Small intestine (tissue), 7 donors: Measurements from ENCODE around the gene PTPN9. TPM values are rescaled to one million over a fixed set of nuclear protein-coding genes. Genes with fewer than 3 reads are reported as not detected.
A peak's percentile ranks its signal among the peaks of the same experiment; 100 is the strongest.
"Not testable (repeated sequence)": the region's sequence is repeated elsewhere in the genome, so short reads cannot be mapped to it uniquely, and the experiment has no call there.

ENCODE experiments used
- DNase-seq, 2 donors: peaks; one replicate each; pipeline versions ENCODE4 v3.0.0 to v3.0.0-alpha.2; 2013
- FAIRE-seq: peaks from 2 replicates; lab custom pipeline; 2012; peaks lifted over from hg19 to GRCh38; lab: Jason Lieb, UNC
- H3K27ac ChIP-seq, 3 donors: one replicate each; pipeline ENCODE4 v1.5.1; 2013; ENCODE audit warnings: low read length in 2 of 3, mild to moderate bottlenecking in 2 of 3, control low read depth in 1 of 3, inconsistent platforms in 1 of 3, low read depth in 1 of 3, moderate library complexity in 1 of 3
- H3K27me3 ChIP-seq, 3 donors: one replicate each; pipeline ENCODE4 v1.6.1; 2013; ENCODE audit warnings: low read length in 3 of 3, inconsistent platforms in 1 of 3; ENCODE audit not compliant: control insufficient read depth in 3 of 3, insufficient read depth in 3 of 3
- H3K36me3 ChIP-seq, 3 donors: one replicate each; pipeline ENCODE4 v1.6.1; 2013; ENCODE audit warnings: low read length in 3 of 3, inconsistent platforms in 1 of 3, low read depth in 1 of 3, mild to moderate bottlenecking in 1 of 3, moderate library complexity in 1 of 3; ENCODE audit not compliant: control insufficient read depth in 3 of 3, insufficient read depth in 2 of 3
- H3K4me1 ChIP-seq, 3 donors: one replicate each; pipeline ENCODE4 v1.6.1; 2013; ENCODE audit warnings: low read length in 2 of 3, inconsistent platforms in 1 of 3, low read depth in 1 of 3, mild to moderate bottlenecking in 1 of 3, moderate library complexity in 1 of 3; ENCODE audit not compliant: control insufficient read depth in 3 of 3, insufficient read depth in 2 of 3
- H3K4me3 ChIP-seq, 3 donors: one replicate each; pipeline ENCODE4 v1.5.1; 2013; ENCODE audit warnings: low read length in 3 of 3, control low read depth in 1 of 3, inconsistent platforms in 1 of 3, low read depth in 1 of 3, mild to moderate bottlenecking in 1 of 3, moderate library complexity in 1 of 3
- H3K9me3 ChIP-seq, 2 donors: one replicate each; pipeline ENCODE4 v1.6.1; 2013; ENCODE audit warnings: low read depth in 1 of 2, low read length in 1 of 2; ENCODE audit not compliant: control insufficient read depth in 2 of 2, insufficient read depth in 1 of 2
- WGBS, 3 donors: extraction: QIAGEN DNeasy Blood & Tissue Kit; methylation state at CpG; one replicate each; pipeline ENCODE4 v1.1.7; 2013; 5-methylcytosine and 5-hydroxymethylcytosine counted together
- polyA plus RNA-seq, 4 donors: library from polyadenylated mRNA; stranded (reverse) in 3 of 4; unstranded in 1 of 4; fragments of 200-250 nt in 3 of 4; fragments of 120-200 nt in 1 of 4; gene quantifications; one replicate each; pipeline versions ENCODE4 v1.2.1 to v1.2.3, GENCODE V29; 2013
- donor health status: healthy with polysubstance abuse.
- donor health status: control.
- donor health status: control.
- donor health status: Bipolar disorder and iron deficiency.
- donor health status: healthy.

PTPN9 gene
- polyA plus RNA-seq, 4 donors, result 19.7 to 40.2 (median 20.6) TPM

DNA sequence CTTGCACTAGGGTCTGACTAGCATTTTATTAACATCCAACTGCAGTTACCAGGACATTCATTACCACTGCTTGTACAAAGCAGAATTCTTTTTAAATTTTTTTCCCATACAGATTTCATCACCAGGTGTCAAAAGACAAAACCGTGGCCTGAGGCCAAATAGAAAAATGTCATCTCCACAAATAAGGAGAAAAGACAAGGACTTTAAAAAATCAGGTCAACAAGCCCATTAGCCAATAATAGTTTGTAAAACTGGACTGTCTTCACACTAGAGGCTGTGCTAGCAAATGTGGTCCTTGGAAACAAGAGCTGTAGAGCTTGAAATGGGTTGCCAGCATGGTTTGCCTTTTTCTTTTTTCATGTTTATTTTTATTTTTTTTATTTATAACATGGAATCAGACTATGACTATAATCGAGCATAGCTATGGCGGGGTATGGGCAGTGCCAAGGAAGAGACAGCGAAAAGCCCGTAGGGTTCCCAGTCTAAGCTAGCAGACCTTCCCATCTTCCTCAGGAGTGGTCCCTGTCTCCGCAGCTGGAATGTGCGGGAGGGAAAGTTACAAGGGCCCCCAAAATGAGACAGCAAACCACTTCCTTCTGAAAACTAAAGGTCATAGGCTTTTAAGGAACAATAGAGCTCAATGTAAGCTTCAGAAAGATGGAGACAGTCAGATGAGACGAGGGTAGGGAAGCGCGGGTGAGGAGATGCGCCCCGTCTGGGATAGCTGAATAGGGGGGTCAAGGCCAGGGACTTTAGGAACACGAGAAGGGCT lies 1.5 kb downstream of the PTPN9 start:
- Histone ChIP-seq H3K27me3 (no peaks in the 10 kb centered on the region), H3K9me3 (no peaks in the 10 kb centered on the region), H3K4me3 (peak overlapping the region; percentile 90 to 98 (median 95)), H3K27ac (peak overlapping the region; percentile 86 to 95 (median 90)), H3K4me1 (peaks cover 0 to 19% (median 0%) of the 10 kb centered on the region in 3 donors), H3K36me3 (peaks cover 0 to 5% (median 0%) of the 10 kb centered on the region in 3 donors)
- DNase-seq (peak in 1 of 2 donors; percentile 22), FAIRE-seq (no peak)
- 4 to 6% (median 5%) methylated on average over 13 of the region's 13 CpGs for WGBS, 3 donors

DNA sequence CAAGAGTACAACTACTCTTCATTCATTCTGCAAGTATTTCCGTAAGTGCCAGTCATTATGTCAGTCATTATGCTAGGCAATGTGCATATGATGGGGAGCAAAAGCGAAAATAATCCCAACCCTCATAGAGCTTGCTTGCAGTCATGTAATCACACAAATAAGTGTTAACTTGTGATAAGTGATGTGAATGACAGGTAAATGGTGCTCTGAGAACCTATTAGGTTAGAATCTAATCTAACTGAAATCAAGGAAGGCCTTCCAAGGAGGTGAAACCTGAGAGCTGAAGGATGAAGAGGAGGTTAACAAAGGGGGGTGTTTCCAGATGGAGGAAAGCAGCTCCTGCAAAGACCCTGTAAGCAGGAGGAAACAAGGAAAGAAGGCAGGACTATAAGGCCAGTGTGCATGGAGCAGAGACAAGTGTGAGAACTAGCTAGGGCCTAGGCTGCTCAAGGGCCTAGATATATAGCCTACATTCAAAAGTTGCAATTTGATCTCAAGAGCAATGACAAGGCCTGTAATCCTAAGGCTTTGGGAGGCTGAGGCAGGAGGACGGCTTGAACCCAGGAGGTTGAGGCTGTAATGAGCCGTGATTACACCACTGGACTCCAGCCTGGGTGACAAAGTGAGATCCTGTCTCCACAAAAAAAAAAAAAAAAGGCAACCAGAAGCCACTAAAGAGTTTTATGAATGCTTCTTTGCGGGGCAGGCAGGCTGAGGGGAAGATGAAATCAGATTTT lies 5.3 kb downstream of the PTPN9 start:
- Histone ChIP-seq H3K4me3 (no peak overlapping the region), H3K4me1 (peaks cover 0 to 14% (median 0%) of the 10 kb centered on the region in 3 donors), H3K27me3 (no peaks in the 10 kb centered on the region), H3K9me3 (no peaks in the 10 kb centered on the region), H3K27ac (no peak overlapping the region), H3K36me3 (peaks cover 0 to 21% (median 0%) of the 10 kb centered on the region in 3 donors)
- FAIRE-seq (no peak), DNase-seq (no peak)
- 90 to 91% (median 90%) methylated on average over 5 of the region's 5 CpGs for WGBS, 3 donors

DNA sequence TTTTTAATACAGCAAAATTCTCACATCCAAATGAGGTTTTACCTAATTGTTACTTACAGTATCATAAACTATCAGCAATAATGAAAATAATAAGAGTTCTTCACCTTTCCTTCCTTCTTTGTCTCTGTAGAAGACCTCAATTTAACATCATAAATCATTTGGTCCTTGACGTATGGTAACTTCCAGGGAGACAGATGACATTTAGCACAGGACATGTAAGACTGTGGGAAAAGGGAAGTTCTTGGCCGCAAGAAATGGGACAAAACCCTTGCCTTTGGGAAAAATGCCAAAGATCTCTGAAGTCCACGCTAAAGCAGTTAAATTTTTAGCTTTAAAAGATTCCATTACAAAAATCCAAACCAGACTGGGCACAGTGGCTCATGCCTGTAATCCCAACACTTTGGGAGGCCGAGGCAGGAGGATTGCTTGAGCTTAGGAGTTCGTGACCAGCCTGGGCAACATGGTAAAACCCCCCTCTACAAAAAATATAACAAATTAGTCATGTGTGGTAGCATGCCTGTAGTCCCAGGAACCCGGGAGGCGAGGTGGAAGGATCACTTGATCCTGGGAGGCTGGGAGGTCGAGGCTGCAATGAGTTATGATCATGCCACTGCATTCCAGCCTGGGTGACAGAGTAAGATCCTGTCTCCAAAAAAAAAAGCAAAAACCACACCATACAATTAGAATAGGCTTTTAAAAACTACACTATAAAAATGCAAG lies 8.8 kb downstream of the PTPN9 start:
- FAIRE-seq, result no peak
- H3K4me1 ChIP-seq, result peaks cover 0 to 6% (median 0%) of the 10 kb centered on the region in 3 donors
- H3K9me3 ChIP-seq, result no peaks in the 10 kb centered on the region
- no peak for DNase-seq
- peaks cover 0 to 30% (median 0%) of the 10 kb centered on the region in 3 donors for H3K36me3 ChIP-seq
- no peaks in the 10 kb centered on the region for H3K27me3 ChIP-seq
- no peak overlapping the region for H3K27ac ChIP-seq
- WGBS, 3 donors, result 73 to 93% (median 83%) methylated on average over 8 of the region's 8 CpGs
- H3K4me3 ChIP-seq, result no peak overlapping the region

DNA sequence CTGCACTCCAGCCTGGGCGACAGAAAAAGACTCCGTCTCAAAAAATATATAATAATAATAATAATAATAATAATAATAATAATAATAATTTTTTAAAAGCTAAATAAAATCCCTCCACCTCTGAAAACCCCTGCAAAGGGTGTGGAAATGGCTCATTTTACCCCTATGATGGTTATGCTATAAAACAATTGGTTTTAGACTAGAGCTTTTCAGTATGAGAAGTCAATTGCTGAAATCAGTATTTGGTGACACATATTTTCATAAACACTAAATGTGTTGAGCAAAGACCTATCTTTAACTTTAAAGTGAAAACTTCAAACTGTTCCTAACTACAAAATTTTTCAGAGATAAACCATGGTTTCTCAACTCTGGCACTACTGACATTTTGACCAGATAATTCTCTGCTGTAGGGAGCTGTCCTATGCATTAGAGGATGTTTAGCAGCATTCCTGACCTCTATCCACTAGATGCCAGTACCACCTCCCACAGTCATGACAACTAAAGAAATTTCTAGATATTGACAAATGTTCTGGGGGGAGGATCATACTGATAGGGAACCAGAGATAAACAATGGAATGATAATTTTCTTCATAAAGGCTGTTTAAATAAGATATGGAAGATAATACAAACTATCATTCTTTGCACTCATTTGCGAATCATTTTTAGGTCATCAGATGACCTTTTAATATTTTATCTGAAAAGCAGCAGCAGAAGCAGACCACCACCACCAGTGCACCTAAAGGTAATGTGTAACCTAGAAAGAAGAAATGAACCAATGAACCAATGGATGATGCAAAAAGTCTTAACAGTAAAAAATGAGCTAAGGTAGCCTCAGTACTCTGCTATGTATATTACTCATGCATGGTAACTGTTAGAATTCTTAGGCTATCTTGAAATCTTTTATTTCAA lies 13.8 kb downstream of the PTPN9 start:
- FAIRE-seq (no peak), DNase-seq (no peak)
- Histone ChIP-seq H3K9me3 (no peaks in the 10 kb centered on the region), H3K4me3 (no peak overlapping the region), H3K27ac (no peak overlapping the region), H3K36me3 (peaks cover 0 to 31% (median 0%) of the 10 kb centered on the region in 3 donors), H3K4me1 (no peaks in the 10 kb centered on the region), H3K27me3 (no peaks in the 10 kb centered on the region)
- WGBS, 3 donors, result 96 to 98% (median 96%) methylated on average over 3 of the region's 3 CpGs

DNA sequence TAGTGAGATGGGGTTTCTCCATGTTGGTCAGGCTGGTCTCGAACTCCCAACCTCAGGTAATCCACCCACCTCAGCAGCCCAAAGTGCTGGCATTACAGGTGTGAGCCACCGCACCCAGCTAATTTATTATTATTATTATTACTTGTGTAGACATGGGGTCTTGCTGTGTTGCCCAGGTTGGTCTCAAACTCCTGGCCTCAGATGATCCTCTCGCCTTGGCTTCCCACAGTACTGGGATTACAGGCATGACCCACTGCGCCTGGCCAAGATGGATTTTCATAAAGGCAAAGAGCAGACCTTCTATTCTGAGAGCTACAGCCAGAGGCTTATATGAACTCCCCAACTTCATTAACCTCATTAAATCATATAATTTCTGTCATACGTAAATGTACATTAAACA lies 17.2 kb downstream of the PTPN9 start:
- H3K4me1 ChIP-seq, result no peaks in the 10 kb centered on the region
- H3K4me3 ChIP-seq, result no peak overlapping the region
- DNase-seq (no peak), FAIRE-seq (no peak)
- 95 to 97% (median 97%) methylated on average over 5 of the region's 5 CpGs for WGBS, 3 donors
- no peak overlapping the region for H3K27ac ChIP-seq
- H3K27me3 ChIP-seq, result no peaks in the 10 kb centered on the region
- peaks cover 0 to 17% (median 0%) of the 10 kb centered on the region in 3 donors for H3K36me3 ChIP-seq
- H3K9me3 ChIP-seq, result no peaks in the 10 kb centered on the region

DNA sequence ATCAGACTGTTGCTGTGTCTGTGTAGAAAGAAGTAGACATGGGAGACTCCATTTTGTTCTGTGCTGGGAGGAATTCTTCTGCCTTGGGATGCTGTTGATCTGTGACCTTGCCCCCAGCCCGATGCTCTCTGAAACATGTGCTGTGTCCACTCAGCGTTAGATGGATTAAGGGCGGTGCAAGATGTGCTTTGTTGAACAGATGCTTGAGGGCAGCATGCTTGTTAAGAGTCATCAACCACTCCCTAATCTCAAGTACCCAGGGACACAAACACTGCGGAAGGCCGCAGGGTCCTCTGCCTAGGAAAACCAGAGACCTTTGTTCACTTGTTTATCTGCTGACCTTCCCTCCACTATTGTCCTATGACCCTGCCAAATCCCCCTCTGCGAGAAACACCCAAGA lies 19.8 kb downstream of the PTPN9 start:
- 82 to 94% (median 87%) methylated on average over 5 to 6 of the region's 6 CpGs for WGBS, 3 donors
- not testable (repeated sequence) for H3K4me1 ChIP-seq

DNA sequence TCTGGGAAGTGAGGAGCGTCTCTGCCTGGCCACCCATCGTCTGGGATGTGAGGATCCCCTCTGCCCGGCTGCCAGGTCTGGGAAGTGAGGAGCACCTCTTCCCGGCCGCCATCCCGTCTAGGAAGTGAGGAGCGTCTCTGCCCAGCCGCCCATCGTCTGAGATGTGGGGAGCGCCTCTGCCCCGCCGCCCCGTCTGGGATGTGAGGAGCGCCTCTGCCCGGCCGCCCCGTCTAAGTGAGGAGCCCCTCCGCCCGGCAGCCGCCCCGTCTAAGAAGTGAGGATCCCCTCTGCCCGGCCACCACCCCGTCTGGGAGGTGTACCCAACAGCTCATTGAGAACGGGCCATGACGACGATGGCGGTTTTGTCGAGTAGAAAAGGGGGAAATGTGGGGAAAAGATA lies 20.2 kb downstream of the PTPN9 start:
- not testable (repeated sequence) for FAIRE-seq, H3K4me1 ChIP-seq, H3K4me3 ChIP-seq, H3K27me3 ChIP-seq, DNase-seq, H3K27ac ChIP-seq, H3K9me3 ChIP-seq
- peaks cover 0 to 11% (median 0%) of the 10 kb centered on the region in 3 donors for H3K36me3 ChIP-seq
- WGBS, 3 donors, result 93 to 100% (median 93%) methylated on average over 15 to 28 of the region's 28 CpGs

More for the DNA sequence above, 19.8 kb downstream of the PTPN9 start:
- H3K27me3 ChIP-seq, FAIRE-seq, DNase-seq, H3K9me3 ChIP-seq, H3K4me3 ChIP-seq, H3K27ac ChIP-seq: not testable (repeated sequence)
- H3K36me3 ChIP-seq, result peaks cover 0 to 11% (median 0%) of the 10 kb centered on the region in 3 donors
